PC-3 (cell line): ENCODE measurements around the gene PBX4. TPM values are rescaled to one million over a fixed set of nuclear protein-coding genes. Genes with fewer than 3 reads are reported as not detected.
A peak's percentile ranks its signal among the peaks of the same experiment; 100 is the strongest.

Experiments used
- ATAC-seq: fragments of 200-7000 bp; cut with Tn5 transposase; 2 replicates; pipeline ENCODE4 v1.9.1; 2020; ENCODE audit warnings: mild to moderate bottlenecking, moderate library complexity
- BruUV-seq: library from RNA; stranded (reverse); fragments of 400-500 nt; replicated peaks from 2 replicates; lab custom pipeline; 2021; lab: Mats Ljungman, UMichigan
- CTCF ChIA-PET: fragments of 300-600 bp; sonication (Branson Sonifier 250); formaldehyde crosslinking; loops from one replicate; lab custom pipeline; 2022; ENCODE audit warnings: antibody characterized with exemption; lab: Charles Lee
- POLR2A ChIA-PET: fragments of 300-600 bp; sonication (Branson Sonifier 250); formaldehyde crosslinking; loops from one replicate; lab custom pipeline; 2022; ENCODE audit warnings: antibody characterized with exemption; ENCODE audit not compliant: unreplicated experiment; lab: Charles Lee
- DNase-seq: peaks from one replicate; pipeline ENCODE4 v3.0.0-alpha.2; 2015
- H2AFZ ChIP-seq: fragments of 300-600 bp; sonication (generic); 2 replicates; pipeline ENCODE4 v1.6.0; 2016; ENCODE audit warnings: antibody characterized with exemption, low read length
- H3F3A ChIP-seq: fragments of 300-600 bp; sonication (generic); one replicate; pipeline ENCODE4 v1.6.0; 2017; ENCODE audit warnings: antibody characterized with exemption, low read length, control low read depth, mild to moderate bottlenecking; ENCODE audit not compliant: unreplicated experiment
- H3K27ac ChIP-seq: fragments of 300-600 bp; sonication (generic); 2 replicates; pipeline ENCODE4 v1.5.1; 2016; ENCODE audit warnings: mild to moderate bottlenecking, low read length
- H3K27me3 ChIP-seq: fragments of 300-600 bp; sonication (generic); 2 replicates; pipeline ENCODE4 v1.6.1; 2016; ENCODE audit warnings: low read length, mixed read lengths
- H3K36me3 ChIP-seq: fragments of 300-600 bp; sonication (generic); 2 replicates; pipeline ENCODE4 v1.6.1; 2016; ENCODE audit warnings: low read depth, mixed run types, low read length, mixed read lengths
- H3K4me1 ChIP-seq: fragments of 300-600 bp; sonication (generic); 2 replicates; pipeline ENCODE4 v1.5.1; 2016; ENCODE audit warnings: low read length; ENCODE audit not compliant: insufficient read depth
- H3K4me2 ChIP-seq: fragments of 300-600 bp; sonication (generic); 2 replicates; pipeline ENCODE4 v1.6.0; 2016; ENCODE audit warnings: low read length
- H3K4me3 ChIP-seq: fragments of 300-600 bp; sonication (generic); 2 replicates; pipeline ENCODE4 v1.5.1; 2016; ENCODE audit warnings: mild to moderate bottlenecking, low read length, mixed read lengths
- H3K79me2 ChIP-seq: fragments of 300-600 bp; sonication (generic); 2 replicates; pipeline ENCODE4 v1.6.1; 2017; ENCODE audit warnings: low read length, mixed read lengths
- H3K9ac ChIP-seq: fragments of 300-600 bp; sonication (generic); 2 replicates; pipeline ENCODE4 v1.6.0; 2016; ENCODE audit warnings: mild to moderate bottlenecking, low read length
- H3K9me2 ChIP-seq: fragments of 300-600 bp; sonication (generic); replicated peaks from 2 replicates; pipeline ENCODE4 v1.6.1; 2016; ENCODE audit warnings: mixed run types, low read length, mixed read lengths
- H3K9me3 ChIP-seq: fragments of 300-600 bp; sonication (generic); 2 replicates; pipeline ENCODE4 v1.6.1; 2016; ENCODE audit warnings: low read length, mixed read lengths
- H4K20me1 ChIP-seq: fragments of 300-600 bp; sonication (generic); 2 replicates; pipeline ENCODE4 v1.6.1; 2016; ENCODE audit warnings: low read length, mixed read lengths
- CTCF ChIP-seq: fragments of 300-600 bp; sonication (generic); conservative IDR thresholded peaks from 2 replicates; pipeline ENCODE4 v1.5.1; 2017; ENCODE audit warnings: antibody characterized with exemption, low read depth, mild to moderate bottlenecking, low read length
- EZH2 ChIP-seq: fragments of 300-600 bp; sonication (generic); IDR thresholded peaks from one replicate; pipeline ENCODE4 v1.6.1; 2017; ENCODE audit warnings: antibody characterized with exemption, mild to moderate bottlenecking, low read length; ENCODE audit not compliant: unreplicated experiment
- EZH2phosphoT487 ChIP-seq: fragments of 300-600 bp; sonication (generic); IDR thresholded peaks from 2 replicates; pipeline ENCODE4 v1.6.1; 2018; ENCODE audit warnings: mild to moderate bottlenecking, antibody characterized with exemption, low read length, borderline replicate concordance
- intact Hi-C: fragments of 100-400 bp; cut with micrococcal nuclease; formaldehyde crosslinking; loops from 2 replicates; pipeline ENCODE4 v1.9.0; 2023
- total RNA-seq: library from RNA; depleted of rRNA; stranded (reverse); fragments of >200 nt; gene quantifications from 2 replicates; pipeline ENCODE4 v1.2.3, GENCODE V29; 2014

PBX4 gene
- total RNA-seq, 1 experiment from 2014 or later, result 6.9 TPM

GRCh38 chr19:19514881-19515641 is 103.4 kb downstream of the PBX4 start, which contains the start of gene TSSK6:
Gene TSSK6 (minus strand): TSS chr19:19515548. CDS start chr19:19515427, 121 bp downstream.
- H3K4me2 ChIP-seq, result peak within 1 kb of the TSS; percentile 88
- peaks cover 39% of the 10 kb centered on the region for H3K79me2 ChIP-seq
- BruUV-seq, result no TSS peak
- H3K9me2 ChIP-seq, result no peaks in the 10 kb centered on the region
- peak within 1 kb of the TSS; percentile 83 for H3K9ac ChIP-seq
- intact Hi-C loops, result no loop called here
- no peak for TF ChIP-seq EZH2phosphoT487
- TF ChIP-seq EZH2, result no peak
- no peak for TF ChIP-seq CTCF
- H3F3A ChIP-seq, result no peaks in the 10 kb centered on the region
- ChIA-PET CTCF (no interaction called here), POLR2A (interaction anchor here (0.5 kb wide), 1 partner anchor 98 kb away, joined by 3 read pairs; no protein-coding TSS in a partner anchor)
- H3K27me3 ChIP-seq, result no peaks in the 10 kb centered on the region
- peaks cover 15% of the 10 kb centered on the region; the same call in 1 of the 2 replicates for H3K4me1 ChIP-seq
- peak within 1 kb of the TSS; percentile 42 for H3K27ac ChIP-seq
- H4K20me1 ChIP-seq, result no peaks in the 10 kb centered on the region
- H3K9me3 ChIP-seq, result no peaks in the 10 kb centered on the region
- H2AFZ ChIP-seq, result peak within 1 kb of the TSS; percentile 86
- DNase-seq, result no peak
- peaks cover 4% of the 10 kb centered on the region; the same call in 1 of the 2 replicates for H3K36me3 ChIP-seq
- no peak for ATAC-seq
- H3K4me3 ChIP-seq, result peak within 1 kb of the TSS; percentile 99

- H2AFZ ChIP-seq, result no peak overlapping the region
- no peak overlapping the region for H3K27ac ChIP-seq
- peaks cover 30% of the 10 kb centered on the region for H3K79me2 ChIP-seq
- CTCF ChIA-PET, result no interaction called here
- peaks cover 15% of the 10 kb centered on the region; the same call in 1 of the 2 replicates for H3K4me1 ChIP-seq
- intact Hi-C loops, result no loop called here
- no peaks in the 10 kb centered on the region for H3K9me2 ChIP-seq
- peaks cover 2% of the 10 kb centered on the region; the same call in 1 of the 2 replicates for H3K36me3 ChIP-seq
- H3K4me2 ChIP-seq, result no peak overlapping the region
- H3F3A ChIP-seq, result no peaks in the 10 kb centered on the region
- H4K20me1 ChIP-seq, result no peaks in the 10 kb centered on the region
- BruUV-seq, result no TSS peak
- H3K4me3 ChIP-seq, result no peak overlapping the region
- no peak for ATAC-seq
- TF ChIP-seq CTCF (no peak), EZH2phosphoT487 (no peak), EZH2 (no peak)
- POLR2A ChIA-PET, result no interaction called here
- H3K27me3 ChIP-seq, result no peaks in the 10 kb centered on the region
- no peak overlapping the region for H3K9ac ChIP-seq
- no peaks in the 10 kb centered on the region for H3K9me3 ChIP-seq
- DNase-seq, result no peak
These were observed 104.3 kb downstream of the PBX4 start for GRCh38 chr19:19514215-19514657.

GRCh38 chr19:19513682-19514081 is 104.8 kb downstream of the PBX4 start:
- H3K9me3 ChIP-seq, result no peaks in the 10 kb centered on the region
- H3K4me1 ChIP-seq, result peaks cover 15% of the 10 kb centered on the region; the same call in 1 of the 2 replicates
- no peak overlapping the region for H3K4me2 ChIP-seq
- H3K79me2 ChIP-seq, result peaks cover 27% of the 10 kb centered on the region
- no peak for TF ChIP-seq EZH2phosphoT487
- TF ChIP-seq CTCF, result no peak
- no peak for TF ChIP-seq EZH2
- ChIA-PET POLR2A (no interaction called here), CTCF (no interaction called here)
- BruUV-seq, result no TSS peak
- ATAC-seq (no peak), DNase-seq (no peak)
- no peak overlapping the region for H3K4me3 ChIP-seq
- no peaks in the 10 kb centered on the region for H3K36me3 ChIP-seq
- H3K9ac ChIP-seq, result no peak overlapping the region
- H3F3A ChIP-seq, result no peaks in the 10 kb centered on the region
- no peaks in the 10 kb centered on the region for H3K9me2 ChIP-seq
- H3K27me3 ChIP-seq, result no peaks in the 10 kb centered on the region
- intact Hi-C loops, result no loop called here
- no peak overlapping the region for H3K27ac ChIP-seq
- no peaks in the 10 kb centered on the region for H4K20me1 ChIP-seq
- no peak overlapping the region for H2AFZ ChIP-seq
